Fibroblast of villous mesenchyme (primary cell): ENCODE results near the gene GULP1. TPM values are rescaled to one million over a fixed set of nuclear protein-coding genes. Genes with fewer than 3 reads are reported as not detected.
"Not testable (repeated sequence)": the region's sequence is repeated elsewhere in the genome, so short reads cannot be mapped to it uniquely, and the experiment has no call there.

Experiments
- DNase-seq: peaks from one replicate; pipeline ENCODE4 v3.0.0-alpha.2; 2010; ENCODE audit warnings: low read depth
- H3K4me3 ChIP-seq: 2 replicates; pipeline ENCODE4 v1.5.1; 2011; ENCODE audit warnings: low read depth, mild to moderate bottlenecking, low read length
- total RNA-seq: library from RNA; depleted of rRNA; stranded (reverse); fragments of >200 nt; gene quantifications from 2 replicates; pipeline ENCODE4 v1.2.3, GENCODE V29; 2012
- TF ChIP-seq, protein P1 (sequence below): IDR thresholded peaks from 2 replicates; pipeline ENCODE4 v1.5.1; 2012; ENCODE audit warnings: low read depth, mild to moderate bottlenecking, low read length; ENCODE audit not compliant: insufficient read depth

The GULP1 gene
- total RNA-seq, 1 donor = 53.1 TPM

DNA sequence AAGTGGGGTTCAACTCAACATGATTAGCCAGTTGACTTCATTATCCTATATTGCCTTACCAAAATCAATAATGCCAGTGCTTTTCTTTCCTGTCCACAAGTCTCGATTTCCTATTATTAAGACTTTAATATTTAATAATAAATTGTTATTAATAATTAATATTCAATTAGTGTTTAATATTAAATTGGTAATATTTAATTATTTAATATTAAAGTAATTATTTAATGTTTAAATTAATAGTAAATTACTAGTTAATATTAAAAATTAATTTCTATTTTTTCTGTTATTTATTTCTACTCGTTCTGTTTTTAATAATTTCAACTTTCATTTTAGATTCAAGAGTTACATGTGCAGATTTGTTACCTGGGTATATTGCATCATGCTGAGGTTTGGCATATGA lies 243.2 kb downstream of the GULP1 start:
- DNase-seq = no peak
- TF ChIP-seq, protein P1, sequence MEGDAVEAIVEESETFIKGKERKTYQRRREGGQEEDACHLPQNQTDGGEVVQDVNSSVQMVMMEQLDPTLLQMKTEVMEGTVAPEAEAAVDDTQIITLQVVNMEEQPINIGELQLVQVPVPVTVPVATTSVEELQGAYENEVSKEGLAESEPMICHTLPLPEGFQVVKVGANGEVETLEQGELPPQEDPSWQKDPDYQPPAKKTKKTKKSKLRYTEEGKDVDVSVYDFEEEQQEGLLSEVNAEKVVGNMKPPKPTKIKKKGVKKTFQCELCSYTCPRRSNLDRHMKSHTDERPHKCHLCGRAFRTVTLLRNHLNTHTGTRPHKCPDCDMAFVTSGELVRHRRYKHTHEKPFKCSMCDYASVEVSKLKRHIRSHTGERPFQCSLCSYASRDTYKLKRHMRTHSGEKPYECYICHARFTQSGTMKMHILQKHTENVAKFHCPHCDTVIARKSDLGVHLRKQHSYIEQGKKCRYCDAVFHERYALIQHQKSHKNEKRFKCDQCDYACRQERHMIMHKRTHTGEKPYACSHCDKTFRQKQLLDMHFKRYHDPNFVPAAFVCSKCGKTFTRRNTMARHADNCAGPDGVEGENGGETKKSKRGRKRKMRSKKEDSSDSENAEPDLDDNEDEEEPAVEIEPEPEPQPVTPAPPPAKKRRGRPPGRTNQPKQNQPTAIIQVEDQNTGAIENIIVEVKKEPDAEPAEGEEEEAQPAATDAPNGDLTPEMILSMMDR = no peak
- H3K4me3 ChIP-seq = no peak overlapping the region

DNA sequence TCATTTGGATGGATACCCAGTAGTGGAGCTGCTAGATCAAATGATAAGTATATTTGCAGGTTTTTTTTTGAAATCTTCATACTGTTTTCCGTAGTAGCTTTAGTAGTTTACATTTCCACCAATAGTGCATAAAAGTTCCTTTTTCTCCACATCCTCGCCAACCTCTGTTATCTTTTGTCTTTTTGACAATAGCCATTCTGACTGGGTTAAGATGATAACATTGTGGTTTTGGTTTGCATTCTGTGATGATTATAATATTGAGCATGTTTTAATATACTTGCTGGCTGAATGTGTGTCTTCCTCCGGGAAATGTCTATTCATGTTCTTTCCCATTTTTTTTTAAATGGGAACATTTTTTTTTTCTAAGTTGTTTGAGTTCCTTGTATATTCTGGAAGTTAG lies 260.0 kb downstream of the GULP1 start:
- no peak overlapping the region for H3K4me3 ChIP-seq
- TF ChIP-seq, protein P1 = no peak
- DNase-seq = no peak

DNA sequence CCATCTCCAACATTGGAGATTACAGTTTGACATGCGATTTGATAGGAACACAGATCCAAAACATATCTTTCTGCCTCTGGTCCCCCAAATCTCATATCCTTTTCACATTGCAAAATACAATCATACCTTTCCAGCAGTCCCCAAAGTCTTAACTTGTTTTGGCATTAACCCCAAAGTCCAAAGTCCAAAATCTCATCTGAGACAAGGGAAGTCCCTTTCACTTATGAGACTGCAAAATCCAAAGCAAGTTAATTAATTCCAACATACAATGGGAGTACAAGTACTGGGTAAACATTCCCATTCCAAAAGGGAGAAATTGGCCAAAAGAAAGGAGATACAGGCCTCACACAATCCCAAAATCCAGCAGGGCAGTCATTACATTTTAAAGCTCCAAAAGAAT lies 265.4 kb downstream of the GULP1 start:
- TF ChIP-seq, protein P1 = no peak
- no peak for DNase-seq
- H3K4me3 ChIP-seq = no peak overlapping the region

DNA sequence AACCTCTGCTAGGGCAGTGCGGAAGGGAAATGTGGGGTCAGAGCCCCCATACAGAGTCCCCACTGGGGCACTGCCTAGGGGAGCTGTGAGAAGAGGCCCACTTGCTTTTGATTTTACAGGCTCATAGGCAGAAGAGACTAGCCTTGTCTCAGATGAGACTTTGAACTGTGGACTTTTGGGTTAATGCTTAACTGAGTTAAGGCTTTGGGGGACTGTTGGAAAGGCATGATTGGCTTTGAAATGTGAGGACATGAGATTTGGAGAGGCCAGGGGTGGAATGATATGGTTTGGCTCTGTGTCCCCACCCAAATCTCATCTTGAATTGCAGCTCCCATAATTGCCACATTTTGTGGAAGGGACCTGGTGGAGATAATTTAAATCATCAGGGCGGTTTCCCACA lies 267.8 kb downstream of the GULP1 start:
- DNase-seq, H3K4me3 ChIP-seq: not testable (repeated sequence)

DNA sequence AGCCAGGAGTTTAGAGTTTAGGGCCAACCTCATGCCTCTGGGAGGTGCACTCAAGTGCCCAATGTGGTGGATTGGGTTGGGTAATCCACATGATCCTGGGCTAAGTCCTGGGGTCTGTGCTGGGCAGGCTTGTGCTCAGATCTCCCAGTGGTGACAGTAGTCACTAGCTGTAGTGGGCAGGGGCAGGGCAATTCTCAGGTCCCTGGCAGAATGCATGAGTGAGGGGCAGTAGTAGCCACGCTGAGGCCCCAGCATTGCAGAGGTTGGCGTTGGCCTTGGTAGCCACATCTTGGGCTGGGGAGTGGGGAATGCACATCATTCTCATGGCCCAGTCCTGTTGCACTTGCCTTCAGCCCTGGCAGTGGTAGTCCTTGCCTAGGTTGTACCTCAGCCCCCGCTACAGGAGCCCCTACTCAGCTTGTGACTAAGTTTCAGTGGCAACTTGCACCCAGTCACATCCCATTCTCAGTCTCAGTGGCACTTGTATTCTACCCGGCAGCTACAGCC lies 269.9 kb downstream of the GULP1 start:
- TF ChIP-seq, protein P1 = no peak
- no peak for DNase-seq
- no peak overlapping the region for H3K4me3 ChIP-seq

DNA sequence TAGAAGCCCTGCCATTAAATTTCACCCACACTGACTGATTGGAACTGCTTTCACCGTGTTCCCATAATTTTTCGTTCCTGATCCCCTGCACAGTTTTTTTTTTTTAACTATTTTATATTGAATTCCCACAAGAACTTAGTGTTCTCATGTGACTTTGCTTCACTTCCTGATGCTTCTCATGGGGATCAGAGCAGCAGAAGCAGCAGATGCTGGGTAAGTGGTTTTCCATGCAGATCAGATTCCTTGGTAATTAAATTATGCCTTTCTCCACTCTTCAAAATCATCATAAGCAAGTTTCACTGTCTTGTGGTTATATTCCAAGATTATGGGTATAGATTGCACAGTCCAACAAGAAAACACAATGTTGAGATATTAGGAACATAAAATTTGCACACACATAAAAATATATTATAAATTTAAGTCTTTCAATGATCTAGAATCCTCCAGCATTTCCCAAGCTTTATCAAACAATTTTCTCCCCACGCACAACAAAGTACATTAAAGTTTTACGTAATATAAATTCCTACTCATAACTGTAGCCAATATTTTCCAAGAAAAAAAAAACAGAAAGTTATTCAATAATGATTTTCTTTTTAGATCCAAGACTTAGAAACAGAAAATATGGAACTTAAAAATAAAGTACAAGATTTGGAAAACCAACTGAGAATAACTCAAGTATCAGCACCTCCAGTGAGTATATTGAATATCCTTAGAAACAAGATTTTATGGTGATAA lies 277.9 kb downstream of the GULP1 start:
- no peak overlapping the region for H3K4me3 ChIP-seq
- TF ChIP-seq, protein P1 = no peak
- DNase-seq = no peak

DNA sequence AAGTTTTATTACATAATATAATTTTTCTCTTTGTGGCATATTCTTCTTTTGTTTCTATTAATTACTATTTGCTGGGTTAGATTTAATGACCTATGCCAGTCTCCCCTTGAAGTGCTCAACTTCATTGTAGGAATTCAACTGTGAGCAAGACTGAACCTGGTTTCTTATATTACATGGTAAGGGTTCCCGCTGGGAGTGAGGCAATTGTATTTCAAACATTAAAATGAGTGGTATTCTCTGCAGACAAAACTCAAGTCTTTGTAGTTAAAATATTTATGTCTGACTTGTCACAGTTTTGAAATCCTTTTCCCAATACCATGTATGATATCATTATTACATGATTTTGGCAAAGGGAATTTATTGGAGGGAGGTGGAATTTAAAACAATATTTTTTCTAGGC lies 278.7 kb downstream of the GULP1 start:
- TF ChIP-seq, protein P1 = no peak
- no peak for DNase-seq
- H3K4me3 ChIP-seq = no peak overlapping the region
